H1 (cell line): ENCODE results near the gene PIK3C2G.

Experiments used
- CHD2 ChIP-seq: IDR thresholded peaks from 2 replicates; pipeline ENCODE4 v1.6.1; 2012; ENCODE audit warnings: low read length, improper control_type of control experiment
- HDAC2 ChIP-seq, 2 experiments: fragments of 300-600 bp in 1 of 2; sonication (generic) in 1 of 2; IDR thresholded peaks; 2 replicates each; pipeline ENCODE4 v1.6.1; 2011 to 2012; ENCODE audit warnings: low read depth in 2 of 2, low read length in 2 of 2, mild to moderate bottlenecking in 2 of 2, moderate library complexity in 2 of 2, borderline replicate concordance in 1 of 2, inconsistent platforms in 1 of 2
- POLR2A ChIP-seq, 2 experiments: IDR thresholded peaks; 1 replicate in 1 of 2; 2 replicates in 1 of 2; pipeline ENCODE4 v1.6.1; 2011; ENCODE audit warnings: low read depth in 2 of 2, low read length in 2 of 2, mild to moderate bottlenecking in 2 of 2; ENCODE audit errors: control extremely low read depth in 1 of 2
- SIRT6 ChIP-seq: IDR thresholded peaks from one replicate; pipeline ENCODE4 v1.7.1; 2012; ENCODE audit warnings: low read length, inconsistent platforms

GRCh38 chr12:18696971-18697602 is 435.8 kb downstream of the PIK3C2G start:
- TF ChIP-seq SIRT6: no peak
- no peak for TF ChIP-seq POLR2A (IDR thresholded peaks at IDR 0.05; ENCODE audit: control extremely low read depth in 1 of 2, low read depth in 2 of 2, low read length in 2 of 2)
- TF ChIP-seq HDAC2 (IDR thresholded peaks at IDR 0.05; ENCODE audit: borderline replicate concordance in 1 of 2, low read depth in 2 of 2, low read length in 2 of 2): no peak
- TF ChIP-seq CHD2: no peak
